Thoracic aorta (tissue), 2 donors: ENCODE results near the gene RAMAC. TPM values are rescaled to one million over a fixed set of nuclear protein-coding genes. Genes with fewer than 3 reads are reported as not detected.

ENCODE experiments used
- ATAC-seq: fragments of 150-250 bp; one replicate; pipeline ENCODE4 v1.8.0; 2017; ENCODE audit warnings: low read depth; ENCODE audit not compliant: insufficient number of reproducible peaks, low FRiP score
- DNase-seq: peaks from one replicate; pipeline ENCODE4 v3.0.0-alpha.2; 2020; ENCODE audit warnings: low spot score
- H3K27ac ChIP-seq, 2 donors: fragments of 200-600 bp; sonication (generic); 1 replicate in 1 of 2; 2 replicates in 1 of 2; pipeline ENCODE4 v1.5.1; 2016; ENCODE audit warnings: mild to moderate bottlenecking in 2 of 2, moderate library complexity in 2 of 2
- H3K27me3 ChIP-seq: fragments of 200-600 bp; sonication (generic); replicated peaks from 2 replicates; pipeline ENCODE4 v1.6.0; 2016; ENCODE audit warnings: mild to moderate bottlenecking; ENCODE audit not compliant: insufficient read depth
- H3K36me3 ChIP-seq: fragments of 200-600 bp; sonication (generic); one replicate; pipeline ENCODE4 v1.5.1; 2016
- H3K4me1 ChIP-seq, 2 donors: fragments of 200-600 bp; sonication (generic); 1 replicate in 1 of 2; 2 replicates in 1 of 2; pipeline versions ENCODE4 v1.5.1 to v1.6.0; 2016; ENCODE audit warnings: low read depth in 2 of 2, mild to moderate bottlenecking in 1 of 2; ENCODE audit not compliant: control insufficient read depth in 1 of 2
- H3K4me3 ChIP-seq: fragments of 200-600 bp; sonication (generic); 2 replicates; pipeline ENCODE4 v1.5.1; 2016; ENCODE audit warnings: mild to moderate bottlenecking
- H3K9me3 ChIP-seq: fragments of 200-600 bp; sonication (generic); 2 replicates; pipeline ENCODE4 v1.5.1; 2016
- CTCF ChIP-seq: fragments of 200-600 bp; sonication (generic); IDR thresholded peaks from one replicate; pipeline ENCODE4 v1.5.1; 2019; ENCODE audit warnings: antibody characterized with exemption
- total RNA-seq, 2 donors: library from RNA; depleted of rRNA; stranded (reverse); fragments of >200 nt; gene quantifications; one replicate each; pipeline versions ENCODE4 v1.1.0 to v1.2.3, GENCODE V29; 2016

Gene RAMAC
- total RNA-seq, 2 donors from 2014 or later, result 15.1 to 15.6 TPM

- no peaks in the 10 kb centered on the region for H3K27me3 ChIP-seq
- no peaks in the 10 kb centered on the region for H3K9me3 ChIP-seq
- H3K4me3 ChIP-seq, result peak overlapping the region; percentile 95
- H3K4me1 ChIP-seq, result peaks cover 17 to 29% of the 10 kb centered on the region in 2 donors
- peak overlapping the region; percentile 9 to 69 for H3K27ac ChIP-seq
- DNase-seq (no peak), ATAC-seq (no peak)
- H3K36me3 ChIP-seq, result peaks cover 12% of the 10 kb centered on the region
- TF ChIP-seq CTCF, result no peak
Measured at GRCh38 chr15:83012076-83012426, 26.0 kb downstream of the RAMAC start.

GRCh38 chr15:83012636-83013035 is 26.6 kb downstream of the RAMAC start:
- H3K9me3 ChIP-seq, result no peaks in the 10 kb centered on the region
- ATAC-seq (no peak), DNase-seq (no peak)
- peaks cover 17 to 29% of the 10 kb centered on the region in 2 donors for H3K4me1 ChIP-seq
- TF ChIP-seq CTCF, result no peak
- no peaks in the 10 kb centered on the region for H3K27me3 ChIP-seq
- no peak overlapping the region for H3K4me3 ChIP-seq
- peaks cover 10% of the 10 kb centered on the region for H3K36me3 ChIP-seq
- no peak overlapping the region for H3K27ac ChIP-seq

- peaks cover 17 to 29% of the 10 kb centered on the region in 2 donors for H3K4me1 ChIP-seq
- ATAC-seq (no peak), DNase-seq (no peak)
- H3K36me3 ChIP-seq, result peaks cover 3% of the 10 kb centered on the region
- H3K27ac ChIP-seq, result no peak overlapping the region
- no peak overlapping the region for H3K4me3 ChIP-seq
- no peak for TF ChIP-seq CTCF
- H3K27me3 ChIP-seq, result no peaks in the 10 kb centered on the region
- no peaks in the 10 kb centered on the region for H3K9me3 ChIP-seq
Measured at GRCh38 chr15:83014205-83014653, 28.2 kb downstream of the RAMAC start.

- DNase-seq, result no peak
- no peak for ATAC-seq
- H3K9me3 ChIP-seq, result no peaks in the 10 kb centered on the region
- H3K27ac ChIP-seq, result no peak overlapping the region
- H3K4me1 ChIP-seq, result peaks cover 11 to 18% of the 10 kb centered on the region in 2 donors
- no peak for TF ChIP-seq CTCF
- H3K36me3 ChIP-seq, result peaks cover 9% of the 10 kb centered on the region
- H3K4me3 ChIP-seq, result no peak overlapping the region
- H3K27me3 ChIP-seq, result no peaks in the 10 kb centered on the region
Measured at GRCh38 chr15:83015361-83015760, 29.4 kb downstream of the RAMAC start.

GRCh38 chr15:83016906-83017305 is 30.9 kb downstream of the RAMAC start:
- peaks cover 9% of the 10 kb centered on the region for H3K36me3 ChIP-seq
- ATAC-seq, result no peak

More at GRCh38 chr15:83016906-83017305, 30.9 kb downstream of the RAMAC start:
- Histone ChIP-seq H3K27me3 (no peaks in the 10 kb centered on the region), H3K4me3 (no peak overlapping the region), H3K4me1 (peaks cover 5 to 10% of the 10 kb centered on the region in 2 donors), H3K9me3 (no peaks in the 10 kb centered on the region), H3K27ac (no peak overlapping the region)
- TF ChIP-seq CTCF, result no peak
- no peak for DNase-seq
